Progenitor cell of endocrine pancreas (in vitro differentiated cells): ENCODE measurements around the gene CDH18. TPM values are rescaled to one million over a fixed set of nuclear protein-coding genes. Genes with fewer than 3 reads are reported as not detected.

Experiments
- DNase-seq: peaks from one replicate; pipeline ENCODE4 v3.0.0; 2021; ENCODE audit warnings: low spot score; ENCODE audit not compliant: unreplicated experiment
- H3K27ac Mint-ChIP-seq: 2 replicates; pipeline ENCODE4 v1.8.0; 2021; ENCODE audit warnings: mild to moderate bottlenecking, moderate library complexity, mixed read lengths
- H3K27me3 Mint-ChIP-seq: 2 replicates; pipeline ENCODE4 v1.8.0; 2021; ENCODE audit warnings: mixed read lengths
- H3K36me3 Mint-ChIP-seq: 2 replicates; pipeline ENCODE4 v1.8.0; 2022; ENCODE audit warnings: mixed read lengths; ENCODE audit not compliant: insufficient read depth
- H3K4me1 Mint-ChIP-seq: 2 replicates; pipeline ENCODE4 v1.8.0; 2021; ENCODE audit warnings: low read depth, mixed read lengths
- H3K4me3 Mint-ChIP-seq: 2 replicates; pipeline ENCODE4 v1.8.0; 2021; ENCODE audit warnings: low read depth, mild to moderate bottlenecking, moderate library complexity, mixed read lengths
- H3K9me3 Mint-ChIP-seq: 2 replicates; pipeline ENCODE4 v1.8.0; 2021; ENCODE audit warnings: low read depth, mixed read lengths
- total RNA-seq: library from RNA; stranded (reverse); gene quantifications from 2 replicates; pipeline ENCODE4 v1.2.1, GENCODE V29; 2021
- TF ChIP-seq, protein P1 (sequence below): fragments of 200-600 bp; sonication (generic); IDR thresholded peaks from one replicate; pipeline ENCODE4 v1.5.0; 2021; ENCODE audit warnings: antibody characterized with exemption, mild to moderate bottlenecking; ENCODE audit not compliant: unreplicated experiment

CDH18 gene
- total RNA-seq, 1 donor from 2014 or later: 1.9 TPM

DNA sequence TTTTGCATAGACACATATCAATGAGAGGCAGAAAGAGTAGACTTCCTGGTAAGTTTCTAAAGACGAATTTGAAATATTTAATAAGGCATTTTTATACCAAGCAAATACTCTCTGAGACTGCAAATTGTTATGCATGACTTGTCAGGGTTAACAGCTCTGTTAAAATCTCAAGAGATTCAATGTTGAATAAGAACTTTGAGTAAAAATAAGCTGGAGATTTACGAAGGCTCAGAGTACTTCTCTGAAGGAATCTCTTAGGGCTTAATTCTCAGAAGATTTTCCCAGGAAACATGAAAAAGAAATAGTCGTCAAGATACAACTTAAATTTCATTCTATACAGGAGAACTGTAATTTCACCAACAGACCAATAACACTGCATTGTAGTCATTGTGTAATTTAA is 259.4 kb downstream of the CDH18 start:
- Mint-ChIP-seq H3K9me3 (peaks cover 15% of the 10 kb centered on the region), H3K4me3 (no peak overlapping the region), H3K4me1 (peaks cover 10% of the 10 kb centered on the region), H3K36me3 (peaks cover 6% of the 10 kb centered on the region), H3K27me3 (no peaks in the 10 kb centered on the region), H3K27ac (no peak overlapping the region)
- DNase-seq: no peak
- TF ChIP-seq, protein P1, sequence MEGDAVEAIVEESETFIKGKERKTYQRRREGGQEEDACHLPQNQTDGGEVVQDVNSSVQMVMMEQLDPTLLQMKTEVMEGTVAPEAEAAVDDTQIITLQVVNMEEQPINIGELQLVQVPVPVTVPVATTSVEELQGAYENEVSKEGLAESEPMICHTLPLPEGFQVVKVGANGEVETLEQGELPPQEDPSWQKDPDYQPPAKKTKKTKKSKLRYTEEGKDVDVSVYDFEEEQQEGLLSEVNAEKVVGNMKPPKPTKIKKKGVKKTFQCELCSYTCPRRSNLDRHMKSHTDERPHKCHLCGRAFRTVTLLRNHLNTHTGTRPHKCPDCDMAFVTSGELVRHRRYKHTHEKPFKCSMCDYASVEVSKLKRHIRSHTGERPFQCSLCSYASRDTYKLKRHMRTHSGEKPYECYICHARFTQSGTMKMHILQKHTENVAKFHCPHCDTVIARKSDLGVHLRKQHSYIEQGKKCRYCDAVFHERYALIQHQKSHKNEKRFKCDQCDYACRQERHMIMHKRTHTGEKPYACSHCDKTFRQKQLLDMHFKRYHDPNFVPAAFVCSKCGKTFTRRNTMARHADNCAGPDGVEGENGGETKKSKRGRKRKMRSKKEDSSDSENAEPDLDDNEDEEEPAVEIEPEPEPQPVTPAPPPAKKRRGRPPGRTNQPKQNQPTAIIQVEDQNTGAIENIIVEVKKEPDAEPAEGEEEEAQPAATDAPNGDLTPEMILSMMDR: no peak

DNA sequence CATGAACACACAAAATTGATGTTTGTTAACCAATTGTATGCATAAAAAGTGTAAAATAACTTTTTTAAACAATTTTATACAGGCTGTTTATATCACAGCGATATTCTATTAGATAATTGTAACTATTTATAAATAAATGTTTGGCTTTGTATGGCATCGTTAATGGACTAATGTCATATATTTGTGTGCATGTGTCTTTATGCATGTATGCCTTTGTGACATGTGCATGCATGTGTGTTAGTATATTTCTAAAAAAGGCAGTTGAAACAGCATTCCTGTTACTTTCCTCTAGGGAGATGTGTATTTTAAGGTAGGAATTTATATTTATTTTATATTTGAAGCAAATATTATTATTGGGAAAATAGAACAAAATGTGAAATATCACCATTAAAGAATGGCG is 268.9 kb downstream of the CDH18 start:
- H3K4me3 Mint-ChIP-seq: no peak overlapping the region
- TF ChIP-seq, protein P1: no peak
- DNase-seq: no peak
- H3K27me3 Mint-ChIP-seq: no peaks in the 10 kb centered on the region
- H3K27ac Mint-ChIP-seq: no peak overlapping the region
- no peaks in the 10 kb centered on the region for H3K9me3 Mint-ChIP-seq
- no peaks in the 10 kb centered on the region for H3K4me1 Mint-ChIP-seq
- H3K36me3 Mint-ChIP-seq: no peaks in the 10 kb centered on the region

DNA sequence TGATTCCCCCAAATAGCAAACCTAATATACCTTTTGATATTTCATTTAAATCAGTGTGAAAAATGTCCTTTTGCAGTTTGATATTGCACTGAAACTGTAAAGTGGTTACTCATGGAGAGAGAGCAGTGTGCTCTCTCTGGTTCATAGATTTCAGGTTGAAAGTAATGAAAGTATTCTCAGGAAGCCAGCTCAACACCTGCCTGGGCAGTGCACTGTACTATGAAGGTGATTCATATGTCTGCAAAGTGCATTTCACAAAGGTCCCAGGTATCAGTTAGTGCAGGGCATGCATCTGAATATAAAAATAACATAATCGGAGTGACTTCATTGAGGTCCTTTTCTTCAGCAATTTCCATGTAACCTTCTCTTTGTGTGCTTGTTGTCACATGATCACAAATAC is 274.3 kb downstream of the CDH18 start:
- H3K4me1 Mint-ChIP-seq: no peaks in the 10 kb centered on the region

DNA sequence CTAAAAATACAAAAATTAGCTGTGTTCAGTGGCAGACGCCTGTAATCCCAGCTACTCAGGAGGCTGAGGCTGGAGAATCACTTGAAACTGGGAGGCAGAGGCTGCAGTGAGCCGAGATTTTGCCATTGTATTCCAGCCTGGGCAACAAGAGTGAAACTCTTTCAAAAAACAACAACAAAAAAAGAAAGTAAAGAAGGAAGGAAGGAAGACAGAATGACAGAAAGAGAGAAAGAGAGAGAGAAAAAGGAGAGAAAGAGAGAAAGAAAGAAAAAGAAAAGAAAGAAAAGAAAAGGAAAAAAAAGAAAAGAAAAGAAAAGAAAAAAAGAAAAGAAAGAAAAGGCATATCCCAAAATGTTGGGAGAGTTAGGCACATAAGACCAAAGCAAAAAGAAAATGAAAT is 278.6 kb downstream of the CDH18 start:
- TF ChIP-seq, protein P1: no peak
- Mint-ChIP-seq H3K27ac (no peak overlapping the region), H3K4me1 (no peaks in the 10 kb centered on the region), H3K27me3 (no peaks in the 10 kb centered on the region), H3K4me3 (no peak overlapping the region), H3K9me3 (peaks cover 14% of the 10 kb centered on the region), H3K36me3 (peaks cover 2% of the 10 kb centered on the region)
- DNase-seq: no peak

More for the DNA sequence above, 274.3 kb downstream of the CDH18 start:
- H3K27ac Mint-ChIP-seq: no peak overlapping the region
- no peak overlapping the region for H3K4me3 Mint-ChIP-seq
- H3K27me3 Mint-ChIP-seq: no peaks in the 10 kb centered on the region
- peaks cover 10% of the 10 kb centered on the region for H3K9me3 Mint-ChIP-seq
- no peak for DNase-seq
- H3K36me3 Mint-ChIP-seq: no peaks in the 10 kb centered on the region
- TF ChIP-seq, protein P1: no peak

DNA sequence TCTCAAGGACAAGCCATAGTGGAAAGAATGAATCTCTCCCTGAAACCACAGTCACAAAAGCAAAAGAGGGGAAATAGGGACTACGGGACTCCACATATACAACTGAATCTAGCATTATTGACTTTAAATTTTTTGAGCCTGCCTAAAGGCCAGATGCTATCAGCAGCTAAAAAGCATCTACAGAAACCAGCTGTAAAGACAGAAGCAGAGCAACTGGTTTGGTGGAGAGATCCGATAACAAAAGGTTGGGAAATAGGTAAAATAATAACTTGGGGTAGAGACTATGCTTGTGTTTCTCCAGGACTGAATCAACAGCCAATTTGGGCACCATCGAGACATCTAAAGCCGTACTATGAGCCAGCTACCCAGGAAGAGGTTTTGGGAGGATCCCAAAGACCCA is 281.2 kb downstream of the CDH18 start:
- no peak for DNase-seq
- H3K27me3 Mint-ChIP-seq: no peaks in the 10 kb centered on the region
- H3K4me3 Mint-ChIP-seq: no peak overlapping the region
- peaks cover 26% of the 10 kb centered on the region for H3K9me3 Mint-ChIP-seq
- H3K27ac Mint-ChIP-seq: no peak overlapping the region
- H3K36me3 Mint-ChIP-seq: peaks cover 5% of the 10 kb centered on the region
- TF ChIP-seq, protein P1: no peak
- no peaks in the 10 kb centered on the region for H3K4me1 Mint-ChIP-seq
